ENCODE data around the gene ERVH48-1. TPM values are rescaled to one million over a fixed set of nuclear protein-coding genes. Genes with fewer than 3 reads are reported as not detected.
"Not testable (repeated sequence)": the region's sequence is repeated elsewhere in the genome, so short reads cannot be mapped to it uniquely, and the experiment has no call there.

ERVH48-1 gene
- total RNA-seq, 2 donors from 2014 or later: 0.13 to 0.29 TPM

DNA sequence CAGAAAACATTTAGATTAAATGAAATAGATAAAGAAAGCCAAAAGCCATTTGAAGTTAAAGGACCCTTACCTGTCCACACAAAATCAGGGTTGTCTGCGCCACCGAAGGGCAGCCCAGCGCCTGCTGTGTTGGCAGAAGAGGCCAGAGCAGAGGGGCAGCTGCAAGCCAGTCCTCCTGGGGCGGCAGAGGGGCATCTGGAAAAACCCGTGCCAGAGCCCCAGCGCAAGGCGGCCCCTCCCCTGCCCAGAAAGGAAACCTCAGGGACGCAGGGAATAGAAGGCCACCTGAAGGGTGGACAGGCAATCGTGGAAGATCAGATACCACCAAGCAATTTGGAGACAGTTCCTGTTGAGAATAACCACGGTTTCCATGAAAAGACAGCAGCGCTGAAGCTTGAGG, 21.6 kb downstream of the ERVH48-1 start:
- no peak overlapping the region for H3K4me3 Mint-ChIP-seq
- H3K4me1 Mint-ChIP-seq: peaks cover 2% of the 10 kb centered on the region
- no peak overlapping the region for H3K27ac Mint-ChIP-seq
- ATAC-seq (replicated peaks): no peak
- H3K9me3 Mint-ChIP-seq: no peaks in the 10 kb centered on the region
- H3K27me3 Mint-ChIP-seq: no peaks in the 10 kb centered on the region
- H3K36me3 Mint-ChIP-seq (ENCODE audit: low read depth): peaks cover 84% of the 10 kb centered on the region

DNA sequence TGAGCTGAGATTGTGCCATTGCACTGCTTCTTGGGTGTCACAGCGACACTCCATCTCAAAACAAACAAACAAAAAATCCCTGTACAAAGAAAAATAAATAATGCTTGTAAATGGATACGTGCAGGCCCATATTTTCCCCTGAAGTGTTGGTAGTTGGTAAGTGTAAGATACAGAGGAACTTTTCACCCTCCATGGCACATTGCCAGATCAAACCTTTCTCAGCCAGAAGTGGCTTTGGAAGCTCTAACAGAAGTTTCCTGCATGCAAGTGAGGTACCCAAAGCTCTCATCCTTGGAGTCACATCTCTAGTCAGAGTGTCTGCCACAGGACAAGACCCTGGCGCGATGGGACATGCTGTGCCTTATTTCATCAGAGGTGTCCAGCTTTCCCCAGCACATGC, 25.0 kb downstream of the ERVH48-1 start:
- H3K27ac Mint-ChIP-seq: no peak overlapping the region
- peaks cover 79% of the 10 kb centered on the region for H3K36me3 Mint-ChIP-seq (ENCODE audit: low read depth)
- ATAC-seq (replicated peaks): no peak
- no peaks in the 10 kb centered on the region for H3K9me3 Mint-ChIP-seq
- peaks cover 3% of the 10 kb centered on the region for H3K4me1 Mint-ChIP-seq
- no peaks in the 10 kb centered on the region for H3K27me3 Mint-ChIP-seq
- no peak overlapping the region for H3K4me3 Mint-ChIP-seq

DNA sequence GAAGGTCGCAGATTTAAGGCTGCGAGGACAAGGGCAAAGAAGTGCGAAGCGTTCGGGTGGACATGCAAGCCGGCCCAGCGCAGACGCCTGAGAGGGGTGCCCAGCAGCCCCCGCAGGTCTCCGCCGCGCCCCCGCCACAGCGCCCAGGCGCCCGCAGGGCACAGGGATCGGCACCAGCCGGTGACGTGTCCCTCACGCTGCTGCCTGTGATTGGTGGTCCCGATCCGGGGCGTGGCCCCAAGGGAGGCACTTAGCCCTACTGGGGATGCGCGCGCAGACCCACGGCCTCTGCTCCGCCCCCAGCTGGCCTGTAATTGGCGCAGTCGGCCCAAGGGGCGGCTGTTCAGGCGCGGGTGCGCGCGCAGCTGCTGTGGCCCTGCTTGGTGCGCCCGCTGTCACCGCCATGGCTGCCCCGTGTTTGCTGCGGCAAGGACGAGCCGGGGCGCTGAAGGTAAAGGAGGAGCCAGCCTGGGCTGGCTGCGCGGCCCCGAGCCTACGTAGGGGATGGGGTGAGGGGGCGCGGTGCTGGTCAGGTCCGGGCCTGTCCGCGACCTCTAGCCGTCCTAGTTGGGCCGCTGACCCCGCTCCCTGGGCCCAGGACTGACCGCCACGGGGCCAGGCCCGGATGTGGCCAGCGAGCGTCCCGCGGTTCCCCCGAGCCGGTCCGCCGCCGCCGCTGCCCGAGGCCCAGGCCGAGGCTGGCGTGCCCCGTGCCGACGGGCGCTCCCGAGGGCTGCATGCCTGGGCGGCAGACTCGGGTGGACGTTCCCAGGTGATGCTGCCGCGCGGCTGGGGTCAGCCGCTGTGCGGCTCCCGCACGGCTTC, 32.3 kb downstream of the ERVH48-1 start, which contains the start of gene NDUFV3:
Gene NDUFV3, plus strand, starts transcription at position 379 of the 825 bp plus-strand sequence. Its CDS starts 25 bp downstream, at position 404.
- Mint-ChIP-seq H3K36me3 (ENCODE audit: low read depth) (peaks cover 30% of the 10 kb centered on the region), H3K9me3 (no peaks in the 10 kb centered on the region)
- peak; percentile 96 for ATAC-seq (replicated peaks)

DNA sequence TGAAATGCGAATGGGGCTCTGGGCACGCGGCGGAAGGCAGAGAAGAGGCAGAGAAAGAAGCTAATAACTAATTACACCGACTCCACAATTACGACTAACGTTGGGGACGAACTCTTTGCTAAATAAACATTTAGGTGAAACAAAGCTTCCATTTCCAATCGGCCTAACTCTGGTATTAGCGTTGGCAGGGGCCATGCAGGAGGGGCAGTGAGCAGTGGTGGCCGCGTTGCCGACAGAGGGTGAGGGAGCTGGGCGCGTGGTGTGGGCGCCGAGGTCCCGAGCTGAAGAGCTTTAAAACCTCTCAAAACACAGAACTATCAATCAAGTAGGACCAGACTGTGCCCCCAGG, 32.9 kb downstream of the ERVH48-1 start:
- ATAC-seq (replicated peaks): no peak
- peak overlapping the region; percentile 97 for H3K27ac Mint-ChIP-seq
- peak overlapping the region; percentile 95 for H3K4me3 Mint-ChIP-seq
- H3K9me3 Mint-ChIP-seq: no peaks in the 10 kb centered on the region
- no peaks in the 10 kb centered on the region for H3K27me3 Mint-ChIP-seq
- peaks cover 24% of the 10 kb centered on the region for H3K36me3 Mint-ChIP-seq (ENCODE audit: low read depth)
- H3K4me1 Mint-ChIP-seq: peaks cover 4% of the 10 kb centered on the region

More for the DNA sequence above, 32.3 kb downstream of the ERVH48-1 start, which contains the start of gene NDUFV3:
- peak within 1 kb of the TSS; percentile 97 for H3K27ac Mint-ChIP-seq
- H3K4me3 Mint-ChIP-seq: peak within 1 kb of the TSS; percentile 95
- no peaks in the 10 kb centered on the region for H3K27me3 Mint-ChIP-seq
- H3K4me1 Mint-ChIP-seq: peaks cover 4% of the 10 kb centered on the region

DNA sequence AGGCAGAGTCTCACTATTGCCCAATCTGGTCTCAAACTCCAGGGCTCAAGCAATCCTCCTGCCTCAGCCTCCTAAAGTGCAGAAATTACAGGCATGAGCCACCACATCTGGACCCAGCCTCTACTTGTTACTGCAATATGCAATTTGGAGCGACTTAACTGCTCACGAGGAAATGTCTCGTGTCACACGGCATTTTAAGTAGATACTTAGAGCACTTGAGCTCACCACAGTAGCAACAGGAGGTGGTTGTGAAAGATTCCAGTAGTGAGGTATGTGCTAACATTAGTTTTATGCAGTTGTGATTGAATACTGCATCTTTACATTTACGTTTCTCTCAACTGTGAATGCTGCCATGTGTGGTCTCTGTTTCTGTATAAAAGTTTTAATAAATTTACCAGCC, 38.1 kb downstream of the ERVH48-1 start:
- Mint-ChIP-seq H3K4me3 (no peak overlapping the region), H3K4me1 (peaks cover under 1% of the 10 kb centered on the region), H3K36me3 (ENCODE audit: low read depth) (peaks cover under 1% of the 10 kb centered on the region), H3K27me3 (no peaks in the 10 kb centered on the region), H3K27ac (no peak overlapping the region), H3K9me3 (no peaks in the 10 kb centered on the region)
- ATAC-seq (replicated peaks): no peak

DNA sequence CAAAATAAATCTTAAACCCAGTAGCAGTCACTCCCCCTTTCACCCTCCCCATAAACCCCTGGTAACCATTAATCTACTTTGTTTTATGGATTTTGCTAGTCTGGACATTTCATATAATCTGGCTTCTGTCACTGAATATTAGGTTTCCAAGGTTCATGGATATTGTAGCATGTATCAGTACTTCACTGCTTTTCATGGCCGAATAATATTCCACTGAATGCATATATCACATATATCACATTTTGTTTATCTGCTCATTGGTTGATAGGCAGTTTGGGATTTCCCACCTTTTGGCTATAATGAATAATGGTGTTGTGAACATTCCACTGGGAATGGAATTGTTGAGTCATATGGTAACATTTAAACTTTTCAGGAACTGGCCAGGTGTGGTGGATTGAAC, 41.5 kb downstream of the ERVH48-1 start:
- peaks cover 8% of the 10 kb centered on the region for H3K4me1 Mint-ChIP-seq
- H3K4me3 Mint-ChIP-seq: no peak overlapping the region
- H3K9me3 Mint-ChIP-seq: no peaks in the 10 kb centered on the region
- no peak overlapping the region for H3K27ac Mint-ChIP-seq
- ATAC-seq (replicated peaks): no peak
- peaks cover 9% of the 10 kb centered on the region for H3K36me3 Mint-ChIP-seq (ENCODE audit: low read depth)
- H3K27me3 Mint-ChIP-seq: no peaks in the 10 kb centered on the region

DNA sequence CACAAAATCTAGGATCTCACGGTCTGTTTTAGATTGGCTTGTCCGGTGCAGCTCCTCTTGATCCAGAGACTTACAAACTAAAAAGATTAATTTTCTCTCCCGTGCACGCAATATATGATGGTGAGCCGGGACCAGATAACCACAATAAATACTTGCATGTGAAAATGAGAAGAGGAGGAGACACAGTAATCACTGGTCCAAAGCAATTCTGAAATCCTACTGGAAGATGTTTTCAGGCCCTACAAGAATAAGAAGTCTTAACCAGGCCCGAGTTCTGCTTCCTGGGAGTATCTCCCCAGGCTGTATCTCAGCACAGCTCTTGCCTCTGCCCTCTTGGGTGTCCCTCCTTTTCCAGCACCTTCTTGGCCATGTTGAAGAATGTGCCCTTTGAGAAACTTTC, 45.1 kb downstream of the ERVH48-1 start:
- ATAC-seq (replicated peaks): no peak
- H3K27me3 Mint-ChIP-seq: no peaks in the 10 kb centered on the region
- peaks cover 41% of the 10 kb centered on the region for H3K36me3 Mint-ChIP-seq (ENCODE audit: low read depth)
- peak overlapping the region; percentile 90 for H3K4me3 Mint-ChIP-seq
- H3K4me1 Mint-ChIP-seq: peaks cover 12% of the 10 kb centered on the region
- no peaks in the 10 kb centered on the region for H3K9me3 Mint-ChIP-seq
- peak overlapping the region; percentile 98 for H3K27ac Mint-ChIP-seq

DNA sequence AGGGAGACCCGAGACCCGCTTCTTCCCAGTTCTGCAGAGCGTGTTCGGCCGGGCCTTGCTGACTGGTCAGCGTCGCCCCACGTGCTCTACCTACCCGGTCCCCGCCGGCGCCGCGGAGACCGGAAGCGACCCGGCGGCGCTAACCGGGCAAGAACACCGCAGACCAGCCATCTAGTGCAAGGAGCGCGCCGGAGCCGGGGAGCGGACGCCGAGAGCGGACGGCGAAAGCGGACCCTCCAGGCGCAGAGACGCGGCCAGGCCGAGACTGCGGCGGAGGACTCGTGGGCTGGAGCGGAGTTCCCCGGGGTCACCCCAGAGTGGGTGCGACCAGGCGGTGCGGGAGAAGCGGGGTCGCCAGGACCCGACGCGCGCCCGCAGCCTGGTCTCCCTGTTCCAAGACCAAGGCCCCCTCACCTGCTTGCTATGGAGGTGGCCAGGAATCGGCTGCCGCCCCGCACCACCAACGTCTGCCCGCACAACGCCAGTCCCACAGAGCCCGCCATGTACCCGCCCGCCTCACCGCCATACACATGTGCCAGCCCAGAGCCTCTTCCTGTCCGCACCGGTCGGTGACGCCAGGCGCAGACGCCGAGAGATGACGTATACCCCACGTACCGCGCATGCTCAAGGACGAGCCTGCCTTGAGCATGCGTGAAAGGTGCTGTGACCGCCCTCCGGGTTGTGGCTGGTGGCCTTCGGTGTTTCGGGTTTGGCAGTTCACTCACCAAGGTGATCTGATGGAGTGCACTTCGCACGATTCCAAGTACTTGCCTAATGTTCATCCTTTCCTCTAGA, 46.2 kb downstream of the ERVH48-1 start, which contains the start of gene WDR4:
Gene WDR4, minus strand, starts transcription at position 547 of the 795 bp plus-strand sequence. Its CDS starts 44 bp downstream, at position 503.
- H3K36me3 Mint-ChIP-seq (ENCODE audit: low read depth): peaks cover 53% of the 10 kb centered on the region
- H3K4me1 Mint-ChIP-seq: peaks cover 12% of the 10 kb centered on the region
- H3K9me3 Mint-ChIP-seq: no peaks in the 10 kb centered on the region
- no peaks in the 10 kb centered on the region for H3K27me3 Mint-ChIP-seq
- peak within 1 kb of the TSS; percentile 90 for H3K4me3 Mint-ChIP-seq
- ATAC-seq (replicated peaks): peak; percentile 95
- peak within 1 kb of the TSS; percentile 98 for H3K27ac Mint-ChIP-seq

DNA sequence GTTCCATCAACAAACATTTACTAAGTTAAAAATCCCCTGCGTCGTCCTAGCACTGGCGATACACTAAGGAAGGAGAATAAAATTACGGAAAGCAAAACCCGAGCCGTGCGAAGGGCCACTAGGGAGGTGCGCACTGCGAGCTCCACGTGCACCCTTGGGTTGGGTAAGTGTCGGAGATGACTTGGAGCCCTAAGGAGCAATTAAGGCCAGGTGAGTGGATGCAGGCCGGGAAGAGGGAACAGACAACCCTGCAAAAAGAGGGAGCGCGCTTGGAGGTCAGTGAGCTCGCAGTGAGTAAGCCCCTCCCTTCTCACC, 46.8 kb downstream of the ERVH48-1 start:
- H3K4me3 Mint-ChIP-seq: peak overlapping the region; percentile 90
- no peaks in the 10 kb centered on the region for H3K9me3 Mint-ChIP-seq
- peaks cover 59% of the 10 kb centered on the region for H3K36me3 Mint-ChIP-seq (ENCODE audit: low read depth)
- peak overlapping the region; percentile 98 for H3K27ac Mint-ChIP-seq
- peaks cover 12% of the 10 kb centered on the region for H3K4me1 Mint-ChIP-seq
- H3K27me3 Mint-ChIP-seq: no peaks in the 10 kb centered on the region
- ATAC-seq (replicated peaks): peak; percentile 6

DNA sequence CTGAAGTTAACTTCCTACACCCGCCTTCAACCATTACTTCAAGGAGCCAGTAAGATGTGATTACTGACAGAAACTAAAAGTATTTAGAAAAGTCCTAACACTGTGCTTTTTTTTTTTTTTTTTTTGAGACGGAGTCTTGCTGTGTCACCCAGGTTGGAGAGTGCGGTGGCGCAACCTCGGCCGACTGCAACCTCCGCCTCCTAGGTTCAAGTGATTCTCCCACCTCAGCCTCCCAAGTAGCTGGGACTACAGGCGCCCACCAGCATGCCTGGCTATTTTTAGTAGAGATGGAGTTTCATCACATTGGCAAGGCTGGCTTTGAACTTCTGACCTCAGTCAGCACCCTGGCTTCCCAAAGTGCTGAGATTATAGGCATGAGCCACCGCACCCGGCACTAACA, 49.6 kb downstream of the ERVH48-1 start:
- peaks cover 87% of the 10 kb centered on the region for H3K36me3 Mint-ChIP-seq (ENCODE audit: low read depth)
- H3K4me3 Mint-ChIP-seq; H3K9me3 Mint-ChIP-seq; H3K27ac Mint-ChIP-seq; ATAC-seq (replicated peaks); H3K27me3 Mint-ChIP-seq: not testable (repeated sequence)
- peaks cover 17% of the 10 kb centered on the region for H3K4me1 Mint-ChIP-seq

DNA sequence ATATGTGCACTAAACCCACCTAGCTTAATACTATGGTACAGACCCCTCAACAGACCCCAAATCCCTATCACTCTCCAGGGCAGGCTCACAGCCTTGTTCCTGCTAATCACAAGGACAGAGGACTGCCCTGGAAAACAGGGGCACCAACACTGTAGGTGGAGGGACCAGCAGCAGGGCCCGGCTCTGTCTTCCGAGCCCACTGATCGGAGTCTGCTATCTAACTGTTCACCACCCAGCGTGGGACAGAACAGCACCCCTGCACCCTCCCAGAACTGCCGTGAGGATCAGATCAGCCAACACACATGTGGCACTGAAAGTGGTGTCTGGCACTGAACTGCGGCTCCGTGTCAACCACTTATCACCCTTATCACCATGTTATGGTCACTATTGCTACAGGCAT, 52.3 kb downstream of the ERVH48-1 start:
- Mint-ChIP-seq H3K4me1 (peaks cover 7% of the 10 kb centered on the region), H3K4me3 (no peak overlapping the region), H3K36me3 (ENCODE audit: low read depth) (peaks cover 97% of the 10 kb centered on the region), H3K27ac (peak overlapping the region; percentile 40), H3K9me3 (no peaks in the 10 kb centered on the region), H3K27me3 (no peaks in the 10 kb centered on the region)
- no peak for ATAC-seq (replicated peaks)

DNA sequence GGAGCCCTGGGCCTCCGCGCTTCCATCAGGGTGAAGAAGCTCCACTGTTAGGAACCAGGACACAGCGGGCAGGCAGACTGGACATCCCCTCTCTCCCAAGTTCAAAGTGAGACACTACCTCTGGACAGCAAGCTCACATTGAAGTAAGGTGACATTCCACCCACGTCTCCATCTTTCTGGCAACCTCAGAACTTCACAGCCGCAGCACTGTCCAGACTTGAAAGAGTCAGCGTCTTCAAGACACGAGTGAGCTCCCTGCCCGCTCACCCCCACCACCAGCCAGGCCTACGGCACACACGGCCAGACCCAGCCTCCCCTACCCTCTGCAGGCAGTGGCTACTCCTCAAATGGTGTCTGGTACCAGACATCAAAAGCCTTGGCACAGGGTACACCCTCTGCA, 57.2 kb downstream of the ERVH48-1 start:
- no peaks in the 10 kb centered on the region for H3K27me3 Mint-ChIP-seq
- no peak overlapping the region for H3K4me3 Mint-ChIP-seq
- H3K36me3 Mint-ChIP-seq (ENCODE audit: low read depth): peaks cover 93% of the 10 kb centered on the region
- no peak overlapping the region for H3K27ac Mint-ChIP-seq
- no peak for ATAC-seq (replicated peaks)
- H3K9me3 Mint-ChIP-seq: no peaks in the 10 kb centered on the region
- H3K4me1 Mint-ChIP-seq: peaks cover 17% of the 10 kb centered on the region

Measured in activated T-helper 17 cell treated with anti-CD3 and anti-CD28 coated beads, Interleukin-2, amount 50 U/mL, for 72 hours (primary cell).